ENCODE measurements around the gene MYBPC3. TPM values are rescaled to one million over a fixed set of nuclear protein-coding genes. Genes with fewer than 3 reads are reported as not detected.

Gene MYBPC3
- total RNA-seq: not detected in 2 replicates

DNA sequence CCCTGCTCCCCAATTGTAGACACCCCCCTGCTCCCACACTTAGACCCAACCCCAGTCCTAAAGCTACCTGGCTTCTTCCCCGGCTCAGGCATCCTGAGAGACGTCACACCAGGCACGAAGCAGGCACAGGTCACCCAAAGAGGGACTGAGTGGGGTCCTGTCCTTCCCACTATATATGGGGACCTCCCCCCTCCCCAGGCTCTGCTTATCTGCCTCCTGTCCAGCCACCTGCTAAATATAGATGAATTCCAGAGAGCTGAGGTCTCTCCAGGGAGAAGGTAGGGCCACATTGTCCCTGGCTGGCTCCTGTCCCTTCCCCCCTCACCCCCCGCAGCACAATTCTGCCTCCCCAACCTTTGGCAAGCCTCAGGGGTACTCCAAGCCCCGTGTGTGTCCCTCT lies at the start of gene MYBPC3:
TSS of gene MYBPC3 (minus strand) at position 147 of the 400 bp plus-strand sequence. CDS start at position 92, 55 bp downstream.

DNA sequence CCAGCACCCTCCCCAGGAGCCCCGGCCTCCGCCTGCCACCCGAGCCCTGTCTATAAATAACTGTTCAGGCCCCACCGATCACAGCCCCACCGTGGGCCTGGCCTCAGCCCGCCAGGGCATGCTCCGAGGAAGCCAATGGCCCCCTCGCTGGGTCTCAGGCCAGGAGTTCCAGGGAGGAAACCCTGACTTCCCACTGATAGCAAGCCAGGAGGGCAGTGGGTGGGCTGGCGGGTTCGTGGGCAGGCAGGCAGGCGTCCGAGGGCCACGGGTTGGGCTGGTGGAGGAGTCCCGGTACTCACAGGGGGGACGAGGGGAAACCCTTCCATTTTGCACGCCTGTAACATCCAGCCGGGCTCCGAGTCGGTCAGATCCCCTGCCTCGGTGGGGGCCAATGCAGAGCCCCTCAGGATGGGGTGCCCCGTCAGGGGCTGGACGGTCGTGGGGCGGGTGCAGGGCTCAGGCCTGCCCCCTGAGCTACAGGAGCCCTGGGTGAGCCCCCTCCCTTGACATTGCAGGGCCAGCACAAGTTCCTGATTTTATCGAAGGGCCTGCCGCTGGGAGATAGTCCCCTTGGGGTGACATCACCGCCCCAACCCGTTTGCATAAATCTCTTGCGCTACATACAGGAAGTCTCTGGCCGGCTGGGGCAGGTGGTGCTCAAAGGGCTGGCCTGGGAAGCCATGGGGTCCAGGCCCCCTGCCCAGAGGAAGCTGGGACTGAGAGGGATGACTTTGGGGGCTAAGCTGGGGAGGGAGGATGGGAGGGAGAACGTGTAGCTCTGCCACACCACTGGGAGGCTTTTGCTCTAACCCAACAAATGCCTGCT lies 25.7 kb upstream of the MYBPC3 start, which contains the start of gene SPI1:
TSS of gene SPI1 (minus strand) at position 538 of the 826 bp plus-strand sequence. CDS start at position 344, 194 bp downstream.

Other genes with a start within 250 kb of the MYBPC3 start
- 105 and 110 TPM in 2 replicates for gene ARFGAP2, start 175.8 kb downstream of the MYBPC3 start, total RNA-seq
- 34.8 and 41.2 TPM in 2 replicates for gene PACSIN3, start 166.3 kb downstream of the MYBPC3 start, total RNA-seq
- gene DDB2, start 137.7 kb downstream of the MYBPC3 start, total RNA-seq: 37.7 and 42.7 TPM in 2 replicates
- 40.1 and 44.9 TPM in 2 replicates for gene ACP2, start 103.9 kb downstream of the MYBPC3 start, total RNA-seq
- gene NR1H3, start 94.7 kb downstream of the MYBPC3 start, total RNA-seq: 31.4 and 34.0 TPM in 2 replicates
- 13.3 and 16.6 TPM in 2 replicates for gene MADD, start 82.6 kb downstream of the MYBPC3 start, total RNA-seq
- not detected in 2 replicates for gene SPI1, start 25.8 kb upstream of the MYBPC3 start, total RNA-seq
- 118 and 120 TPM in 2 replicates for gene SLC39A13, start 55.9 kb upstream of the MYBPC3 start, total RNA-seq
- 227 and 241 TPM in 2 replicates for gene PSMC3, start 73.7 kb upstream of the MYBPC3 start, total RNA-seq
- gene RAPSN, start 96.4 kb upstream of the MYBPC3 start, total RNA-seq: not detected in 2 replicates
- gene CELF1, start 200.4 kb upstream of the MYBPC3 start, total RNA-seq: 49.8 and 54.3 TPM in 2 replicates
- gene PTPMT1, start 212.9 kb upstream of the MYBPC3 start, total RNA-seq: 150 and 156 TPM in 2 replicates
- 21.4 and 21.5 TPM in 2 replicates for gene KBTBD4, start 226.3 kb upstream of the MYBPC3 start, total RNA-seq
- gene NDUFS3, start 226.4 kb upstream of the MYBPC3 start, total RNA-seq: 71.1 and 76.2 TPM in 2 replicates
- gene FAM180B, start 234.0 kb upstream of the MYBPC3 start, total RNA-seq: not detected in 2 replicates
- gene C1QTNF4, start 241.7 kb upstream of the MYBPC3 start, total RNA-seq: 1.8 and 2.8 TPM in 2 replicates